NOMO-1 (cell line): ENCODE measurements around the gene HAUS7.

Experiments
- DNase-seq, 2 experiments: peaks; one replicate each; lab custom pipeline; 2025; ENCODE audit not compliant: unreplicated experiment in 2 of 2; lab: John Stamatoyannopoulos, UW

Gene HAUS7

DNA sequence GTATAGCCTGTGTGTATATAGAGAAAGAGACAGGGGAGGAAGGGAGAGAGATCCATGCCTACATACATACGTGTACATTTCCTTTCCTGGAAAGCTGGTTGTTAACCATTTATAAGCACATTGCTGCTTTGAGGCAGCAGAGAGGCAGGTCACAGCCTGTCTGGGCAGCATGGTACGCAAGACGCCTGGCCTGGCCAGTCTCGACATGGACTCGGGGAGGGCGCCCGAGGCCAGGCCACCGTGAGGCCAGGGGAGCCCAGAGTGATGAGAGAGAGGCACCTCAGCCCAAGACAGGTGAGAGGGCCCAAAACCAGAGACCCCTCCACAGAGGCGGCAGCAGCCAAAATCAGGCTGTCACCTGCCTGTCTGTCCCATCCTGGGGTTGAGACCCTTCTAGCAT lies 28.4 kb downstream of the HAUS7 start:
- DNase-seq: no peak

DNA sequence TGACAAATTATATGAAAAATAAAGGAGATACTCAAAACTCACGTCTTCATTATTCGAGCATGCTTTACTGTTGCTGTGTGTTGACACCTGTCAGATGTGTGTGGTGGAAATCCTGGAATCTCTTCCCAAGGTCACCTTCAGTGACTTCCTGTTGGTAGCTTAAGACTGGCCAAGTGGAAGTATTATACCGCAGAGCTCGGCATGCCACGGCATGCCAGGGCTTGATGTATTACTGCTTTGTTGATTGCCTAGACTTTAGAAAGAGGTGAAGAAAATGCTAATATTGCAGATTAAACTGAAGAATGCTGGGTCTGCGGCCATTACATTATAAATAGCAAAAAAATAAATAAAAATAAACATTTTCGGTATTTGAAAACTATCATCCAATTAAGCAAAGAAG lies 29.1 kb downstream of the HAUS7 start:
- DNase-seq: no peak

GRCh38 chrX:153440556-153441135 lies 29.7 kb downstream of the HAUS7 start:
- no peak for DNase-seq

DNA sequence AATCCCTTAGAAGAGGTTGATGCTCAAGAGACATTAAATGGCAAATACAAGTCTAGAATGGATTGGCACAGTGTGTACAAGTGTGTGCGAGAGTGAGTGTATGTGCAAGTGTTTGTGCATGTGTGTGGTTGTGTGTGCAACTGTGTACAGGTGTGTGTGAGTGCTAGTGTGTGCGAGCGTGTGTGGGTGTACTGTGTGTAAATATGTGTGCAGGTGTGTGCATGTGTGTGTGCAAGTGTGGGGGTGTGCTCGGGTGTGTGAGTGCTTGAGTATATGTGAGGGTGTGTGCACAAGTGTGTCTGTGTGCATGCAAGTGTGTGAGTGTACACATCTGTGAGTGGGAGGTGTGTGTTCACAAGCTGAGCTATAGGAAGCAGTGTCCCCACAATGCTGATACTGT lies 30.4 kb downstream of the HAUS7 start:
- no peak for DNase-seq

DNA sequence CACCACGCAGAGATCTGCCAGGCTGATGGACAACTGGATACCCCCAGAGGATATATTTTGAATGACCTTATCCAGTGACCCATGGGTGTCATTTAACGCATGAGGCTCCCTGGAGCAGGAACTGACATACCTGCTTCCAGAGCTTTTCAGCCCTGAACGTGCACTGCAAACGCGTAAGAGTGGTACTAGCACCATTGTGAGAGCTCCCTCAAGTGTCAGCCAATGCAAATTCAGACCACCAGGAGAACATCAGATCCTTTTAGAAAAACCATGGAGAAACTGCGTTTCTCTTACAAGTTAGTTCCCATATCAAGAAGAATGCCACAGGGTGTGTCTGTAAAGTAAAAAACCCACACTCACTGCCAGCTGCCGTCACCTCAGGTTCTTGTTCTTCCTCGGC lies 31.8 kb downstream of the HAUS7 start:
- peak in 1 of 2 experiments; percentile 22 for DNase-seq

GRCh38 chrX:153435845-153436244 lies 34.5 kb downstream of the HAUS7 start:
- no peak for DNase-seq

- DNase-seq: no peak
These were observed 35.6 kb downstream of the HAUS7 start for GRCh38 chrX:153434801-153435200.

DNA sequence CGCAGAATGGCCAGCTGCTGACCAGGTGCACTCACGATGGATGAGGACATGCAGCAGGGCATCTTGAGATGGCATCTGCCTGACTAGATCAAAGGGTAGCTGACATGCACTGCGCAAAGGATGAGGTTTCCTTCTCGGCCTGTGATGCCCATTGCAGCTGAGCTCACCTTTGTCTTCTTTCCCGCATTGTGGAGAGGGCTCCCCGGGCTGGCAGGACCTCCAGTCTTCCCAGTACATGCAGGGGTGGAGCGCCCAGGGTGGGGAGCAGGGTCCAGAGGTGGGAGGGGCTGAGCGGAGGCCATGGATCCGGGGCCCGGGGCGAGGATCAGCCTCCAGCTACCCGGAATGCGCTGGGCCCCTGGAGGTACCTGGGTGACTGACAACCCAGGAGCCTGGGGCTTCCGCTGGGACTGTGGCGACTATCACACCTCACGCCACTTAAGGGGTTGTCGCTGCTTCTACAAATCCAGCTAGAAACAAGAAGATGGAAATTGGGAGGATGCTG lies 36.5 kb downstream of the HAUS7 start:
- DNase-seq: no peak

DNA sequence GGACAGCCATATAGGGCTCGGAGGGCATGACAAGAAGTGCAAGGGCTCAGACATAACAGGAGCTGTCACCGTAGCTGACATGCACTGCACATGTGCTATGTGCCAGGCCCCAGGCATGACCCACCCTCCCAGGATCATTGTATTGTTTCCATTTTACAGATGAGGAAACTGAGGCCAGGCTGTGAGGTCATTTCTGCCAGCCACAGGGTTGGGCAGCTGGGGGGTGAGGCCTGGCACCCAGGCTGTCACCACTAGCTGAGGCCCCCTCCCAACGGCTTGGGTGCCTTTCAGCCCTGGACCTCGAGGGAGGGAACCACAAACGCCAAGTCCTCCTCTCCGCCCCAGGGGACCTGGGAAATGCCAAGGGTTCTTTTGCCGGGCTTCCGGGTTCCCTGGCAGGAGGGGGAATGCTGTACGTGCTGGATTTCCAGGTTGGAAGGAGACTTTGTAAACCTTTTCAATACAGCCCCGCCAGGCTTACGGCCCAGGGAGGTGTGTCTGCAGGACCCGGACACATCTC lies 37.2 kb downstream of the HAUS7 start:
- DNase-seq: no peak

DNA sequence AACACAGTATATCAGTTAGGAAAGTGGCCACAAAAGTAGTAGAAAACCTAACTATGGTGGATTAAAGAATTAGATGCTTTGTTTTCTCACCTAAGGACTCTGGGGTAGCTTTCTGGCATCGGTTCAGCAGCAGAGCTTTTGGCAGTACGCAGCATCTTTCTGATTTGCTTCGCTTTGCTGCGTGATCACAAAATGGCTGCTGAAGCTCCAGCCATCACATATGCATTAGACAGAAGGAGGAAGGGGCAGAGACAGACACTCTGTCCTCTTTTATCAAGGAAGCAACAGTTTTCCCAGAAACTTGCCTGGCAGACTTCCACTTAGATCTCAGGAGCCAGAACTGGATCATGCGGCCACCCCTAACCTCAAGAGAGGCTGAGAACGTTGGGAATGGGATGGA lies 39.6 kb downstream of the HAUS7 start:
- DNase-seq: no peak

GRCh38 chrX:153426204-153426603 lies 44.2 kb downstream of the HAUS7 start:
- DNase-seq: no peak

GRCh38 chrX:153423652-153424051 lies 46.7 kb downstream of the HAUS7 start:
- no peak for DNase-seq

- DNase-seq: no peak
These were observed 48.5 kb downstream of the HAUS7 start for GRCh38 chrX:153421856-153422255.

- no peak for DNase-seq
These were observed 49.4 kb downstream of the HAUS7 start for GRCh38 chrX:153420851-153421599.

DNA sequence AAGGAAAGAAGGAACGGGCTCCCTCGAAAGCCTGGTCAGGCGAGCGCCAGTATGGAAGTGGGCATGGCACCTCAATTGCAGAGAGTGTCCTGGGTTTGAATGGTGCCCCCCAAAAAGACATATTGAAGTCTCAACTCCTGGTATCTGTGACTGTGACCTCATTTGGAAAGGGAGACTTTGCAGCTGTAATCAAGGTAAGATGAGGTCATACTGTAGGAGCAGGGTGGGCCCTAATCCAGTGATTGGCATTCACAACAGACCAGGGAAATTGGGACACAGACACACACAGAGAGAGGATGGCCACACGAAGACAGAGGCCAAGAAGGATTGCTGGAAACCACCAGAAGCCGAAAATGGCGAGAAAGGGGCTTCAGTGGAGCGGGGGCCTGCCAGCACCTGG lies 52.7 kb downstream of the HAUS7 start:
- DNase-seq: no peak

- no peak for DNase-seq
These were observed 53.5 kb downstream of the HAUS7 start for GRCh38 chrX:153416781-153417450.

DNA sequence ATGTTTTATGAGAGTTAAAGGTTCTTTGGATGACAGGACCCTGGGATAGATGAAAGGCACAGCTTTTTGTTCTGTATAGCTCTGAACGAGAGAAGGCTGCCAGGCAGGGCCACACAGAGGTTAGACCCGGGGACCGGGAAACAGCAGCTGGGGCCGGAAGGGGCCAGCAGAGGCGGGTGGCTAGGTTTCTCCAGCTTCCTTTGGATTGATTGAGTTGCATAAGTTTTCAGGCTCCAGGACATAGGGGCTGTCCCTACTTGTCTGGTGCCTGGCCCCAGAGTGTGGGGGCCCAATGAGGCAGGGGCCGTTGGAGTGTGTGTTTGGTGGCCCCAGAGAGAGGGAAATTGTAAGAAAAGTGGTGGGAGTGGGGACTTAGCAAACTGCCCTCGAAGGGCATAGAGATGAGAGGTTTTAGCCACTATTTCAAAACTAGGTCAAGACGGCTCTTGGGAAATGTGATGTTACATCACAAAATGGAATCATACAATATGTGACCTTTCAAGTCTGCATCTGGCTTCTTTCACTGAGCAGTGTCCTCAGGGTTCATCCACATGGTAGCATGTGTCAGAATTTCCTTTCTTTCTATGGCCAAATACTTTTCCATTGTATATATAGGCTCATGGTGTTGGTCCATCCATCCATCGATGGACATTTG lies 55.4 kb downstream of the HAUS7 start:
- DNase-seq: no peak

- DNase-seq: no peak
These were observed 56.6 kb downstream of the HAUS7 start for GRCh38 chrX:153413731-153414130.

DNA sequence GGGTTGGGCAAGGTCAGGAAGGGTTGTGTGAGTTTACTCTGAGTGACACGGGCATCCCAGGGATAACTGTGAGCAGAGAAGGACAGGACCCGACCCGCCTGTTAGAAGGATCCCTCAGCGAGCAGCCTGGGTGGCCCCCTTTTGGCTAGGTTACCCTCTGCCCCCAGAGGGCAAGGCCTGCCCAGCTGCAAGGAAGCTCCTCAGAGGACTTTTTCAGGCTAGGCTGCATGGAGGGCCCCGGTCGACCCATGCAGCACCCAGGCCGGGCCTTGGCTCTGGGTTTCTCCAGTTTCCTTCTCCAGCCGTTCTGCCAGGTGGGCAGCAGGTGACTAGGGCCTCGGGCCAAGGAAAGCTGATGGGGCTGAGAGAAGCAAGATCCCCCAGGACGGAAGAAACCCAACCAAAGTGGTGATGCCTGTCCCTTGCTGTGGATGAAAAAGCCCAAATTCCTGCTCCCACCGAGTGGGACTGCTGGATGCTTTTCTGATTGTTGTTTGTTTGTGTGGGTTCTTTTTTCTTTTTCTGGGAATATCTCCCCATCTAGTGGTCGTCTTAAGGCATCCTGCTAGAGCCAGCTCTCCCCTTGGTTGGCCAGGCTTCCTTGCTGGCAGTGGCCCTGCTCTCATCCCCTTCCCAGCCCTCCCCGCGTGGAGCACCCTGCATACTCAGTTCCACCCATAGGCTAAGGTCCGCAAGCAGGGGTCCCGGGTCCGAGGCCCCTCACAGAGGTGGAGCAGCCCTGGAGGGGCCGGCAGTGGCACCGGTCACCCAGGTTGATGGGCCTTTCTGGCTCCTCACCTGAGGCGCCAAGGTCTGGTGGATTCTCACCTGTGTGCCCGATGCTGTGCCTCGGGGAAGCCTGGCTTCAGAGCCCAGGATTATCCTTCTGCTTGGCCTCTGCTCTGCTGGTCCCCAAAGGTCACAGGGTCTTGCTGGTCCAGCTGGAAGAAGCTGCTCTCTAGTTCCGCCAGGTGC lies 57.3 kb downstream of the HAUS7 start:
- DNase-seq: no peak

- DNase-seq: no peak
These were observed 58.3 kb downstream of the HAUS7 start for GRCh38 chrX:153411988-153412574.
